ENCODE data around the gene FBRS.

Gene FBRS

GRCh38 chr16:30665830-30666190, 7.6 kb downstream of the FBRS start (continued):
- TF ChIP-seq ZNF449 (tag by site-specific recombination; IDR thresholded peaks at IDR 0.05) (no peak), ZNF280C (tag by site-specific recombination; IDR thresholded peaks at IDR 0.05) (no peak), ZNF645 (tag by site-specific recombination; IDR thresholded peaks at IDR 0.05) (no peak), BCL11B (tag by site-specific recombination; IDR thresholded peaks at IDR 0.05; ENCODE audit: low read depth) (no peak), ZFP37 (tag by site-specific recombination; IDR thresholded peaks at IDR 0.05) (no peak), ZNF473 (tag by site-specific recombination; IDR thresholded peaks at IDR 0.05) (no peak), ZNF280D (tag by site-specific recombination; IDR thresholded peaks at IDR 0.05) (no peak), ATF2 (tag by site-specific recombination; IDR thresholded peaks at IDR 0.05; ENCODE audit: low read depth) (no peak), ZNF830 (tag by site-specific recombination; IDR thresholded peaks at IDR 0.05; ENCODE audit: low read depth) (no peak), ZNF843 (tag by site-specific recombination; IDR thresholded peaks at IDR 0.05) (no peak)

GRCh38 chr16:30666681-30667080, 8.4 kb downstream of the FBRS start:
- ChIA-PET CTCF (interaction anchor here (1.0 kb wide), 1 partner anchor 31 kb away, joined by 3 read pairs; no protein-coding TSS in a partner anchor), POLR2A (interaction anchor here (0.6 to 1.7 kb wide), 4 partner anchors 8 to 862 kb away, joined by 3 to 13 read pairs (median 6); partner anchors contain the start of gene FBRS)
- Histone ChIP-seq H3K27ac (ENCODE audit: extremely low read depth, low read depth, low read length) (no peak overlapping the region), H3K9me3 (ENCODE audit: control insufficient read depth, insufficient read depth, low read depth, low read length) (no peaks in the 10 kb centered on the region), H3K4me1 (ENCODE audit: control insufficient read depth, insufficient read depth, low read length) (no peaks in the 10 kb centered on the region), H3K36me3 (ENCODE audit: control insufficient read depth in 2 of 2, insufficient read depth in 1 of 2, low read length in 2 of 2) (peaks cover 26 to 90% of the 10 kb centered on the region in 2 experiments; a peak in 2 of 3 replicates), H3K4me3 (ENCODE audit: low read depth, low read length) (no peak overlapping the region)
- no peak for TF ChIP-seq ZNF571 (tag by site-specific recombination; IDR thresholded peaks at IDR 0.05)
- TF ChIP-seq ZNF24 (tag by site-specific recombination; IDR thresholded peaks at IDR 0.05) = no peak
- no peak for TF ChIP-seq ZNF366 (tag by site-specific recombination; conservative IDR thresholded peaks at IDR 0.05)
- no peak for TF ChIP-seq ZNF416 (tag by site-specific recombination; IDR thresholded peaks at IDR 0.05)
- no peak for TF ChIP-seq BCL11B (tag by site-specific recombination; IDR thresholded peaks at IDR 0.05; ENCODE audit: low read depth)
- no peak for TF ChIP-seq ZNF561 (tag by site-specific recombination; IDR thresholded peaks at IDR 0.05; ENCODE audit: borderline replicate concordance)
- no peak for TF ChIP-seq ZSCAN30 (tag by site-specific recombination; IDR thresholded peaks at IDR 0.05)
- TF ChIP-seq, protein P1, sequence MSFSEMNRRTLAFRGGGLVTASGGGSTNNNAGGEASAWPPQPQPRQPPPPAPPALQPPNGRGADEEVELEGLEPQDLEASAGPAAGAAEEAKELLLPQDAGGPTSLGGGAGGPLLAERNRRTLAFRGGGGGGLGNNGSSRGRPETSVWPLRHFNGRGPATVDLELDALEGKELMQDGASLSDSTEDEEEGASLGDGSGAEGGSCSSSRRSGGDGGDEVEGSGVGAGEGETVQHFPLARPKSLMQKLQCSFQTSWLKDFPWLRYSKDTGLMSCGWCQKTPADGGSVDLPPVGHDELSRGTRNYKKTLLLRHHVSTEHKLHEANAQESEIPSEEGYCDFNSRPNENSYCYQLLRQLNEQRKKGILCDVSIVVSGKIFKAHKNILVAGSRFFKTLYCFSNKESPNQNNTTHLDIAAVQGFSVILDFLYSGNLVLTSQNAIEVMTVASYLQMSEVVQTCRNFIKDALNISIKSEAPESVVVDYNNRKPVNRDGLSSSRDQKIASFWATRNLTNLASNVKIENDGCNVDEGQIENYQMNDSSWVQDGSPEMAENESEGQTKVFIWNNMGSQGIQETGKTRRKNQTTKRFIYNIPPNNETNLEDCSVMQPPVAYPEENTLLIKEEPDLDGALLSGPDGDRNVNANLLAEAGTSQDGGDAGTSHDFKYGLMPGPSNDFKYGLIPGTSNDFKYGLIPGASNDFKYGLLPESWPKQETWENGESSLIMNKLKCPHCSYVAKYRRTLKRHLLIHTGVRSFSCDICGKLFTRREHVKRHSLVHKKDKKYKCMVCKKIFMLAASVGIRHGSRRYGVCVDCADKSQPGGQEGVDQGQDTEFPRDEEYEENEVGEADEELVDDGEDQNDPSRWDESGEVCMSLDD (tag by site-specific recombination; IDR thresholded peaks at IDR 0.05) = no peak
- TF ChIP-seq, protein P2, sequence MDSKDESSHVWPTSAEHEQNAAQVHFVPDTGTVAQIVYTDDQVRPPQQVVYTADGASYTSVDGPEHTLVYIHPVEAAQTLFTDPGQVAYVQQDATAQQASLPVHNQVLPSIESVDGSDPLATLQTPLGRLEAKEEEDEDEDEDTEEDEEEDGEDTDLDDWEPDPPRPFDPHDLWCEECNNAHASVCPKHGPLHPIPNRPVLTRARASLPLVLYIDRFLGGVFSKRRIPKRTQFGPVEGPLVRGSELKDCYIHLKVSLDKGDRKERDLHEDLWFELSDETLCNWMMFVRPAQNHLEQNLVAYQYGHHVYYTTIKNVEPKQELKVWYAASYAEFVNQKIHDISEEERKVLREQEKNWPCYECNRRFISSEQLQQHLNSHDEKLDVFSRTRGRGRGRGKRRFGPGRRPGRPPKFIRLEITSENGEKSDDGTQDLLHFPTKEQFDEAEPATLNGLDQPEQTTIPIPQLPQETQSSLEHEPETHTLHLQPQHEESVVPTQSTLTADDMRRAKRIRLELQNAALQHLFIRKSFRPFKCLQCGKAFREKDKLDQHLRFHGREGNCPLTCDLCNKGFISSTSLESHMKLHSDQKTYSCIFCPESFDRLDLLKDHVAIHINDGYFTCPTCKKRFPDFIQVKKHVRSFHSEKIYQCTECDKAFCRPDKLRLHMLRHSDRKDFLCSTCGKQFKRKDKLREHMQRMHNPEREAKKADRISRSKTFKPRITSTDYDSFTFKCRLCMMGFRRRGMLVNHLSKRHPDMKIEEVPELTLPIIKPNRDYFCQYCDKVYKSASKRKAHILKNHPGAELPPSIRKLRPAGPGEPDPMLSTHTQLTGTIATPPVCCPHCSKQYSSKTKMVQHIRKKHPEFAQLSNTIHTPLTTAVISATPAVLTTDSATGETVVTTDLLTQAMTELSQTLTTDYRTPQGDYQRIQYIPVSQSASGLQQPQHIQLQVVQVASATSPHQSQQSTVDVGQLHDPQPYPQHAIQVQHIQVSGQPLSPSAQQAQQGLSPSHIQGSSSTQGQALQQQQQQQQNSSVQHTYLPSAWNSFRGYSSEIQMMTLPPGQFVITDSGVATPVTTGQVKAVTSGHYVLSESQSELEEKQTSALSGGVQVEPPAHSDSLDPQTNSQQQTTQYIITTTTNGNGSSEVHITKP (tag by site-specific recombination; IDR thresholded peaks at IDR 0.05) = no peak
- TF ChIP-seq KLF9 (tag by site-specific recombination; IDR thresholded peaks at IDR 0.05; ENCODE audit: low read depth) = no peak

All from HEK293 (cell line).